WTC11 (cell line): ENCODE measurements around the gene PLCH2. TPM values are rescaled to one million over a fixed set of nuclear protein-coding genes. Genes with fewer than 3 reads are reported as not detected.

Experiments
- ATAC-seq: fragments of 200-7000 bp; cut with Tn5 transposase; 2 replicates; pipeline ENCODE4 v1.10.0; 2021; ENCODE audit warnings: mild to moderate bottlenecking, moderate library complexity
- CTCF ChIA-PET: fragments of 300-600 bp; sonication (Branson Sonifier 250); formaldehyde crosslinking; loops from one replicate; lab custom pipeline; 2021; ENCODE audit warnings: antibody characterized with exemption; lab: Charles Lee
- POLR2A ChIA-PET: fragments of 350-600 bp; sonication (Branson Sonifier 250); formaldehyde crosslinking; loops from one replicate; lab custom pipeline; 2021; ENCODE audit warnings: antibody characterized with exemption; lab: Charles Lee
- DNase-seq: peaks from one replicate; pipeline ENCODE4 v3.0.0; 2021; ENCODE audit warnings: low spot score
- H3K27ac Mint-ChIP-seq: 2 replicates; pipeline ENCODE4 v1.8.0; 2021; ENCODE audit warnings: mixed read lengths
- H3K27me3 Mint-ChIP-seq: 2 replicates; pipeline ENCODE4 v1.8.0; 2021; ENCODE audit warnings: low read depth, mild to moderate bottlenecking, moderate library complexity, mixed read lengths
- H3K36me3 Mint-ChIP-seq: 2 replicates; pipeline ENCODE4 v1.8.0; 2021; ENCODE audit warnings: mixed read lengths
- H3K4me1 Mint-ChIP-seq: 2 replicates; pipeline ENCODE4 v1.8.0; 2022; ENCODE audit warnings: mixed read lengths
- H3K4me3 Mint-ChIP-seq: 2 replicates; pipeline ENCODE4 v1.8.0; 2021; ENCODE audit warnings: mild to moderate bottlenecking, moderate library complexity, mixed read lengths
- H3K9me3 Mint-ChIP-seq: 2 replicates; pipeline ENCODE4 v1.8.0; 2021; ENCODE audit warnings: mixed read lengths
- ATF6 ChIP-seq: sonication (generic); formaldehyde crosslinking; IDR thresholded peaks from 2 replicates; pipeline ENCODE4 v1.8.1; 2023; ENCODE audit warnings: mild to moderate bottlenecking, missing genetic modification reagents
- CREM ChIP-seq: sonication (generic); formaldehyde crosslinking; IDR thresholded peaks from 2 replicates; pipeline ENCODE4 v1.8.1; 2022; ENCODE audit warnings: mild to moderate bottlenecking, missing genetic modification reagents, moderate library complexity
- E2F4 ChIP-seq: sonication (generic); formaldehyde crosslinking; IDR thresholded peaks from 2 replicates; pipeline ENCODE4 v1.8.1; 2022; ENCODE audit warnings: low read depth, mild to moderate bottlenecking, moderate library complexity, missing genetic modification reagents, borderline replicate concordance
- ELF4 ChIP-seq: sonication (generic); formaldehyde crosslinking; IDR thresholded peaks from 2 replicates; pipeline ENCODE4 v1.8.1; 2022; ENCODE audit warnings: low read depth, mild to moderate bottlenecking, moderate library complexity, missing genetic modification reagents
- EMX1 ChIP-seq: fragments of 250-450 bp; sonication (Bioruptor Pico); IDR thresholded peaks from 2 replicates; pipeline ENCODE4 v1.8.0; 2021; ENCODE audit warnings: mild to moderate bottlenecking
- GTF2I ChIP-seq: fragments of 250-450 bp; sonication (Bioruptor Pico); conservative IDR thresholded peaks from 2 replicates; pipeline ENCODE4 v1.4.0; 2021; ENCODE audit warnings: mild to moderate bottlenecking
- MLX ChIP-seq: sonication (generic); formaldehyde crosslinking; IDR thresholded peaks from 2 replicates; pipeline ENCODE4 v1.8.1; 2023; ENCODE audit warnings: mild to moderate bottlenecking, missing genetic modification reagents, moderate library complexity
- MXD4 ChIP-seq: fragments of 250-450 bp; sonication (Bioruptor Pico); IDR thresholded peaks from 2 replicates; pipeline ENCODE4 v1.8.0; 2021; ENCODE audit warnings: mild to moderate bottlenecking, moderate library complexity, borderline replicate concordance
- NR1H2 ChIP-seq: sonication (generic); formaldehyde crosslinking; IDR thresholded peaks from 2 replicates; pipeline ENCODE4 v1.9.0; 2021; ENCODE audit warnings: mild to moderate bottlenecking, moderate library complexity, missing genetic modification reagents
- SMAD4 ChIP-seq: sonication (generic); formaldehyde crosslinking; IDR thresholded peaks from 2 replicates; pipeline ENCODE4 v1.8.0; 2022; ENCODE audit warnings: mild to moderate bottlenecking, missing genetic modification reagents
- ZNF396 ChIP-seq: fragments of 250-450 bp; sonication (Bioruptor Pico); IDR thresholded peaks from 2 replicates; pipeline ENCODE4 v1.8.0; 2021; ENCODE audit warnings: mild to moderate bottlenecking, moderate library complexity, borderline replicate concordance
- total RNA-seq: library from RNA; stranded (reverse); gene quantifications from 3 replicates; pipeline ENCODE4 v1.2.3, GENCODE V29; 2021
- TF ChIP-seq, protein P1 (sequence below): sonication (generic); formaldehyde crosslinking; conservative IDR thresholded peaks from 2 replicates; pipeline ENCODE4 v1.8.1; 2023; ENCODE audit warnings: mild to moderate bottlenecking, low read depth, missing genetic modification reagents, moderate library complexity
- TF ChIP-seq, protein P2 (sequence below): sonication (generic); formaldehyde crosslinking; IDR thresholded peaks from 2 replicates; pipeline ENCODE4 v1.8.1; 2022; ENCODE audit warnings: low read depth, missing genetic modification reagents, borderline replicate concordance
- TF ChIP-seq, protein P3 (sequence below): fragments of 250-450 bp; sonication (Bioruptor Pico); IDR thresholded peaks from 2 replicates; pipeline ENCODE4 v1.9.0; 2021; ENCODE audit warnings: moderate library complexity, mild to moderate bottlenecking, inconsistent platforms, borderline replicate concordance
- TF ChIP-seq, protein P4 (sequence below): sonication (generic); formaldehyde crosslinking; IDR thresholded peaks from 2 replicates; pipeline ENCODE4 v1.8.1; 2023; ENCODE audit warnings: mild to moderate bottlenecking, moderate library complexity, missing genetic modification reagents
- TF ChIP-seq, protein P5 (sequence below): fragments of 250-450 bp; sonication (Bioruptor Pico); IDR thresholded peaks from 2 replicates; pipeline ENCODE4 v1.9.0; 2021; ENCODE audit warnings: mild to moderate bottlenecking, borderline replicate concordance
- TF ChIP-seq, protein P6 (sequence below): sonication (generic); formaldehyde crosslinking; conservative IDR thresholded peaks from 2 replicates; pipeline ENCODE4 v1.8.1; 2022; ENCODE audit warnings: mild to moderate bottlenecking, missing genetic modification reagents

The PLCH2 gene
- total RNA-seq, 1 experiment from 2014 or later, result 0.17 TPM

GRCh38 chr1:2535455-2535854 is 59.4 kb downstream of the PLCH2 start (continued):
- TF ChIP-seq, protein P1, sequence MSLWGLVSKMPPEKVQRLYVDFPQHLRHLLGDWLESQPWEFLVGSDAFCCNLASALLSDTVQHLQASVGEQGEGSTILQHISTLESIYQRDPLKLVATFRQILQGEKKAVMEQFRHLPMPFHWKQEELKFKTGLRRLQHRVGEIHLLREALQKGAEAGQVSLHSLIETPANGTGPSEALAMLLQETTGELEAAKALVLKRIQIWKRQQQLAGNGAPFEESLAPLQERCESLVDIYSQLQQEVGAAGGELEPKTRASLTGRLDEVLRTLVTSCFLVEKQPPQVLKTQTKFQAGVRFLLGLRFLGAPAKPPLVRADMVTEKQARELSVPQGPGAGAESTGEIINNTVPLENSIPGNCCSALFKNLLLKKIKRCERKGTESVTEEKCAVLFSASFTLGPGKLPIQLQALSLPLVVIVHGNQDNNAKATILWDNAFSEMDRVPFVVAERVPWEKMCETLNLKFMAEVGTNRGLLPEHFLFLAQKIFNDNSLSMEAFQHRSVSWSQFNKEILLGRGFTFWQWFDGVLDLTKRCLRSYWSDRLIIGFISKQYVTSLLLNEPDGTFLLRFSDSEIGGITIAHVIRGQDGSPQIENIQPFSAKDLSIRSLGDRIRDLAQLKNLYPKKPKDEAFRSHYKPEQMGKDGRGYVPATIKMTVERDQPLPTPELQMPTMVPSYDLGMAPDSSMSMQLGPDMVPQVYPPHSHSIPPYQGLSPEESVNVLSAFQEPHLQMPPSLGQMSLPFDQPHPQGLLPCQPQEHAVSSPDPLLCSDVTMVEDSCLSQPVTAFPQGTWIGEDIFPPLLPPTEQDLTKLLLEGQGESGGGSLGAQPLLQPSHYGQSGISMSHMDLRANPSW, result no peak
- TF ChIP-seq EMX1 (CRISPR knock-in tag), result no peak
- no peak for TF ChIP-seq SMAD4
- no peak for TF ChIP-seq CREM
- TF ChIP-seq, protein P2, sequence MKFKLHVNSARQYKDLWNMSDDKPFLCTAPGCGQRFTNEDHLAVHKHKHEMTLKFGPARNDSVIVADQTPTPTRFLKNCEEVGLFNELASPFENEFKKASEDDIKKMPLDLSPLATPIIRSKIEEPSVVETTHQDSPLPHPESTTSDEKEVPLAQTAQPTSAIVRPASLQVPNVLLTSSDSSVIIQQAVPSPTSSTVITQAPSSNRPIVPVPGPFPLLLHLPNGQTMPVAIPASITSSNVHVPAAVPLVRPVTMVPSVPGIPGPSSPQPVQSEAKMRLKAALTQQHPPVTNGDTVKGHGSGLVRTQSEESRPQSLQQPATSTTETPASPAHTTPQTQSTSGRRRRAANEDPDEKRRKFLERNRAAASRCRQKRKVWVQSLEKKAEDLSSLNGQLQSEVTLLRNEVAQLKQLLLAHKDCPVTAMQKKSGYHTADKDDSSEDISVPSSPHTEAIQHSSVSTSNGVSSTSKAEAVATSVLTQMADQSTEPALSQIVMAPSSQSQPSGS (CRISPR knock-in tag), result no peak
- TF ChIP-seq, protein P3, sequence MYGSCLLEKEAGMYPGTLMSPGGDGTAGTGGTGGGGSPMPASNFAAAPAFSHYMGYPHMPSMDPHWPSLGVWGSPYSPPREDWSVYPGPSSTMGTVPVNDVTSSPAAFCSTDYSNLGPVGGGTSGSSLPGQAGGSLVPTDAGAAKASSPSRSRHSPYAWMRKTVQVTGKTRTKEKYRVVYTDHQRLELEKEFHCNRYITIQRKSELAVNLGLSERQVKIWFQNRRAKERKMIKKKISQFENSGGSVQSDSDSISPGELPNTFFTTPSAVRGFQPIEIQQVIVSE (CRISPR knock-in tag), result no peak
- no peak for TF ChIP-seq ZNF396 (CRISPR knock-in tag)

GRCh38 chr1:2535981-2536380 is 59.9 kb downstream of the PLCH2 start:
- DNase-seq (no peak), ATAC-seq (no peak)
- Mint-ChIP-seq H3K4me3 (no peak overlapping the region), H3K9me3 (no peaks in the 10 kb centered on the region), H3K4me1 (peaks cover 9% of the 10 kb centered on the region), H3K27me3 (peaks cover 61% of the 10 kb centered on the region), H3K36me3 (no peaks in the 10 kb centered on the region), H3K27ac (no peak overlapping the region)
- TF ChIP-seq ELF4 (CRISPR knock-in tag) (no peak), E2F4 (CRISPR knock-in tag) (no peak), GTF2I (CRISPR knock-in tag) (no peak), MLX (CRISPR knock-in tag) (no peak), NR1H2 (CRISPR knock-in tag) (no peak), ATF6 (CRISPR knock-in tag) (no peak), MXD4 (no peak)
- TF ChIP-seq, protein P4, sequence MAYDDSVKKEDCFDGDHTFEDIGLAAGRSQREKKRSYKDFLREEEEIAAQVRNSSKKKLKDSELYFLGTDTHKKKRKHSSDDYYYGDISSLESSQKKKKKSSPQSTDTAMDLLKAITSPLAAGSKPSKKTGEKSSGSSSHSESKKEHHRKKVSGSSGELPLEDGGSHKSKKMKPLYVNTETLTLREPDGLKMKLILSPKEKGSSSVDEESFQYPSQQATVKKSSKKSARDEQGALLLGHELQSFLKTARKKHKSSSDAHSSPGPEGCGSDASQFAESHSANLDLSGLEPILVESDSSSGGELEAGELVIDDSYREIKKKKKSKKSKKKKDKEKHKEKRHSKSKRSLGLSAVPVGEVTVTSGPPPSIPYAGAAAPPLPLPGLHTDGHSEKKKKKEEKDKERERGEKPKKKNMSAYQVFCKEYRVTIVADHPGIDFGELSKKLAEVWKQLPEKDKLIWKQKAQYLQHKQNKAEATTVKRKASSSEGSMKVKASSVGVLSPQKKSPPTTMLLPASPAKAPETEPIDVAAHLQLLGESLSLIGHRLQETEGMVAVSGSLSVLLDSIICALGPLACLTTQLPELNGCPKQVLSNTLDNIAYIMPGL, result no peak
- TF ChIP-seq, protein P5, sequence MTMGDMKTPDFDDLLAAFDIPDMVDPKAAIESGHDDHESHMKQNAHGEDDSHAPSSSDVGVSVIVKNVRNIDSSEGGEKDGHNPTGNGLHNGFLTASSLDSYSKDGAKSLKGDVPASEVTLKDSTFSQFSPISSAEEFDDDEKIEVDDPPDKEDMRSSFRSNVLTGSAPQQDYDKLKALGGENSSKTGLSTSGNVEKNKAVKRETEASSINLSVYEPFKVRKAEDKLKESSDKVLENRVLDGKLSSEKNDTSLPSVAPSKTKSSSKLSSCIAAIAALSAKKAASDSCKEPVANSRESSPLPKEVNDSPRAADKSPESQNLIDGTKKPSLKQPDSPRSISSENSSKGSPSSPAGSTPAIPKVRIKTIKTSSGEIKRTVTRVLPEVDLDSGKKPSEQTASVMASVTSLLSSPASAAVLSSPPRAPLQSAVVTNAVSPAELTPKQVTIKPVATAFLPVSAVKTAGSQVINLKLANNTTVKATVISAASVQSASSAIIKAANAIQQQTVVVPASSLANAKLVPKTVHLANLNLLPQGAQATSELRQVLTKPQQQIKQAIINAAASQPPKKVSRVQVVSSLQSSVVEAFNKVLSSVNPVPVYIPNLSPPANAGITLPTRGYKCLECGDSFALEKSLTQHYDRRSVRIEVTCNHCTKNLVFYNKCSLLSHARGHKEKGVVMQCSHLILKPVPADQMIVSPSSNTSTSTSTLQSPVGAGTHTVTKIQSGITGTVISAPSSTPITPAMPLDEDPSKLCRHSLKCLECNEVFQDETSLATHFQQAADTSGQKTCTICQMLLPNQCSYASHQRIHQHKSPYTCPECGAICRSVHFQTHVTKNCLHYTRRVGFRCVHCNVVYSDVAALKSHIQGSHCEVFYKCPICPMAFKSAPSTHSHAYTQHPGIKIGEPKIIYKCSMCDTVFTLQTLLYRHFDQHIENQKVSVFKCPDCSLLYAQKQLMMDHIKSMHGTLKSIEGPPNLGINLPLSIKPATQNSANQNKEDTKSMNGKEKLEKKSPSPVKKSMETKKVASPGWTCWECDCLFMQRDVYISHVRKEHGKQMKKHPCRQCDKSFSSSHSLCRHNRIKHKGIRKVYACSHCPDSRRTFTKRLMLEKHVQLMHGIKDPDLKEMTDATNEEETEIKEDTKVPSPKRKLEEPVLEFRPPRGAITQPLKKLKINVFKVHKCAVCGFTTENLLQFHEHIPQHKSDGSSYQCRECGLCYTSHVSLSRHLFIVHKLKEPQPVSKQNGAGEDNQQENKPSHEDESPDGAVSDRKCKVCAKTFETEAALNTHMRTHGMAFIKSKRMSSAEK, result no peak
- TF ChIP-seq, protein P6, sequence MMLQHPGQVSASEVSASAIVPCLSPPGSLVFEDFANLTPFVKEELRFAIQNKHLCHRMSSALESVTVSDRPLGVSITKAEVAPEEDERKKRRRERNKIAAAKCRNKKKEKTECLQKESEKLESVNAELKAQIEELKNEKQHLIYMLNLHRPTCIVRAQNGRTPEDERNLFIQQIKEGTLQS (CRISPR knock-in tag), result no peak
- ChIA-PET CTCF (interaction anchor here (1.4 to 2.3 kb wide), 6 partner anchors 10 to 26 kb away, joined by 6 to 14 read pairs (median 6); partner anchors contain the start of gene PANK4), POLR2A (no interaction called here)
